ENCODE measurements around the gene COL28A1.
"Not testable (repeated sequence)": the region's sequence is repeated elsewhere in the genome, so short reads cannot be mapped to it uniquely, and the experiment has no call there.

Gene COL28A1

GRCh38 chr7:7408001-7408770 is 127.5 kb downstream of the COL28A1 start:
- H3K4me3 ChIP-seq (ENCODE audit: low read depth, low read length): no peak overlapping the region
- DNase-seq (ENCODE audit: low read depth): no peak
- TF ChIP-seq CTCF (IDR thresholded peaks at IDR 0.05; ENCODE audit: low read depth, low read length): no peak
- no peak for TF ChIP-seq MAX (IDR thresholded peaks at IDR 0.05; ENCODE audit: low read depth, low read length)
- TF ChIP-seq POLR2A (IDR thresholded peaks at IDR 0.05; ENCODE audit: extremely low read depth, insufficient read length): no peak
- no peak for TF ChIP-seq MYC (IDR thresholded peaks at IDR 0.05; ENCODE audit: low read depth, low read length)

- no peak for TF ChIP-seq MAX (IDR thresholded peaks at IDR 0.05; ENCODE audit: low read depth, low read length)
- TF ChIP-seq POLR2A (IDR thresholded peaks at IDR 0.05; ENCODE audit: extremely low read depth, insufficient read length): no peak
- no peak for TF ChIP-seq MYC (IDR thresholded peaks at IDR 0.05; ENCODE audit: low read depth, low read length)
- no peak for TF ChIP-seq CTCF (IDR thresholded peaks at IDR 0.05; ENCODE audit: low read depth, low read length)
- no peak for DNase-seq (ENCODE audit: low read depth)
- no peak overlapping the region for H3K4me3 ChIP-seq (ENCODE audit: low read depth, low read length)
Observed at GRCh38 chr7:7405461-7405860, 130.2 kb downstream of the COL28A1 start.

- TF ChIP-seq CTCF (IDR thresholded peaks at IDR 0.05; ENCODE audit: low read depth, low read length) (no peak), MAX (IDR thresholded peaks at IDR 0.05; ENCODE audit: low read depth, low read length) (no peak)
- DNase-seq (ENCODE audit: low read depth): no peak
- no peak overlapping the region for H3K4me3 ChIP-seq (ENCODE audit: low read depth, low read length)
Observed at GRCh38 chr7:7399707-7400106, 136.0 kb downstream of the COL28A1 start.

- no peak overlapping the region for H3K4me3 ChIP-seq (ENCODE audit: low read depth, low read length)
- no peak for DNase-seq (ENCODE audit: low read depth)
- no peak for TF ChIP-seq MYC (IDR thresholded peaks at IDR 0.05; ENCODE audit: low read depth, low read length)
Observed at GRCh38 chr7:7395785-7396184, 139.9 kb downstream of the COL28A1 start.

GRCh38 chr7:7388164-7388563 is 147.5 kb downstream of the COL28A1 start:
- not testable (repeated sequence) for DNase-seq (ENCODE audit: low read depth); H3K4me3 ChIP-seq (ENCODE audit: low read depth, low read length)

- H3K4me3 ChIP-seq (ENCODE audit: low read depth, low read length): no peak overlapping the region
- no peak for DNase-seq (ENCODE audit: low read depth)
- TF ChIP-seq POLR2A (IDR thresholded peaks at IDR 0.05; ENCODE audit: extremely low read depth, insufficient read length): no peak
- no peak for TF ChIP-seq CTCF (IDR thresholded peaks at IDR 0.05; ENCODE audit: low read depth, low read length)
- TF ChIP-seq MYC (IDR thresholded peaks at IDR 0.05; ENCODE audit: low read depth, low read length): no peak
- no peak for TF ChIP-seq MAX (IDR thresholded peaks at IDR 0.05; ENCODE audit: low read depth, low read length)
Observed at GRCh38 chr7:7385421-7385820, 150.3 kb downstream of the COL28A1 start.

- no peak overlapping the region for H3K4me3 ChIP-seq (ENCODE audit: low read depth, low read length)
- DNase-seq (ENCODE audit: low read depth): no peak
- TF ChIP-seq CTCF (IDR thresholded peaks at IDR 0.05; ENCODE audit: low read depth, low read length) (no peak), MYC (IDR thresholded peaks at IDR 0.05; ENCODE audit: low read depth, low read length) (no peak), MAX (IDR thresholded peaks at IDR 0.05; ENCODE audit: low read depth, low read length) (no peak), POLR2A (IDR thresholded peaks at IDR 0.05; ENCODE audit: extremely low read depth, insufficient read length) (no peak)
Observed at GRCh38 chr7:7384228-7384627, 151.4 kb downstream of the COL28A1 start.
